GM19035 (cell line): ENCODE measurements around the gene FHL5.
"Not testable (repeated sequence)": the region's sequence is repeated elsewhere in the genome, so short reads cannot be mapped to it uniquely, and the experiment has no call there.

Source experiments
- ATAC-seq: cut with Tn5 transposase; IDR thresholded peaks from one replicate; pipeline ENCODE4 v1.9.1; 2021; ENCODE audit not compliant: unreplicated experiment

The FHL5 gene

GRCh38 chr6:96608074-96608473 is 45.1 kb downstream of the FHL5 start:
- ATAC-seq: no peak

GRCh38 chr6:96610019-96610418 is 47.1 kb downstream of the FHL5 start:
- peak; percentile 52 for ATAC-seq

- ATAC-seq: peak; percentile 77
Measured at GRCh38 chr6:96611342-96611991, 48.5 kb downstream of the FHL5 start.

- no peak for ATAC-seq
Measured at GRCh38 chr6:96613291-96613999, 50.5 kb downstream of the FHL5 start.

- ATAC-seq: no peak
Measured at GRCh38 chr6:96620851-96621250, 57.9 kb downstream of the FHL5 start.

- no peak for ATAC-seq
Measured at GRCh38 chr6:96621983-96622382, 59.1 kb downstream of the FHL5 start.

GRCh38 chr6:96624957-96625356 is 62.0 kb downstream of the FHL5 start:
- ATAC-seq: no peak

GRCh38 chr6:96626759-96627364 is 63.9 kb downstream of the FHL5 start:
- peak; percentile 93 for ATAC-seq

- ATAC-seq: no peak
Measured at GRCh38 chr6:96631248-96631647, 68.3 kb downstream of the FHL5 start.

GRCh38 chr6:96637979-96638378 is 75.1 kb downstream of the FHL5 start:
- not testable (repeated sequence) for ATAC-seq

GRCh38 chr6:96645106-96645505 is 82.2 kb downstream of the FHL5 start:
- no peak for ATAC-seq

- peak; percentile 69 for ATAC-seq
Measured at GRCh38 chr6:96649926-96650325, 87.0 kb downstream of the FHL5 start.

- ATAC-seq: no peak
Measured at GRCh38 chr6:96651816-96652215, 88.9 kb downstream of the FHL5 start.

- no peak for ATAC-seq
Measured at GRCh38 chr6:96652552-96652951, 89.6 kb downstream of the FHL5 start.

GRCh38 chr6:96653181-96653580 is 90.3 kb downstream of the FHL5 start:
- ATAC-seq: no peak

GRCh38 chr6:96656567-96656966 is 93.6 kb downstream of the FHL5 start:
- no peak for ATAC-seq

GRCh38 chr6:96657344-96657743 is 94.4 kb downstream of the FHL5 start:
- no peak for ATAC-seq

- no peak for ATAC-seq
Measured at GRCh38 chr6:96659084-96659845, 96.3 kb downstream of the FHL5 start.
